IgD-negative memory B cell (primary cell): ENCODE results near the gene RRAS2. TPM values are rescaled to one million over a fixed set of nuclear protein-coding genes. Genes with fewer than 3 reads are reported as not detected.
"Not testable (repeated sequence)": the region's sequence is repeated elsewhere in the genome, so short reads cannot be mapped to it uniquely, and the experiment has no call there.

ENCODE experiments used
- H3K27ac Mint-ChIP-seq, 3 donors: one replicate each; pipeline ENCODE4 v1.8.0; 2020 to 2022; ENCODE audit warnings: mild to moderate bottlenecking in 3 of 3, mixed read lengths in 3 of 3, moderate library complexity in 1 of 3
- H3K27me3 Mint-ChIP-seq: one replicate; pipeline ENCODE4 v1.8.0; 2021; ENCODE audit warnings: mixed read lengths
- H3K36me3 Mint-ChIP-seq: one replicate; pipeline ENCODE4 v1.8.0; 2020; ENCODE audit warnings: mild to moderate bottlenecking, mixed read lengths
- H3K4me1 Mint-ChIP-seq, 3 donors: one replicate each; pipeline ENCODE4 v1.8.0; 2020 to 2022; ENCODE audit warnings: mixed read lengths in 3 of 3, mild to moderate bottlenecking in 1 of 3
- H3K4me3 Mint-ChIP-seq, 4 donors: one replicate each; pipeline ENCODE4 v1.8.0; 2020 to 2022; ENCODE audit warnings: mild to moderate bottlenecking in 4 of 4, mixed read lengths in 4 of 4, moderate library complexity in 3 of 4
- H3K9me3 Mint-ChIP-seq, 3 donors: one replicate each; pipeline ENCODE4 v1.8.0; 2020 to 2021; ENCODE audit warnings: mixed read lengths in 3 of 3, mild to moderate bottlenecking in 1 of 3
- polyA plus RNA-seq: library from polyadenylated mRNA; unstranded; fragments of 300-500 nt; fragmentation: Illumina TruSeq; gene quantifications from one replicate; pipeline ENCODE4 v1.2.3, GENCODE V29; 2021

RRAS2 gene
- polyA plus RNA-seq, 1 donor from 2014 or later: 80.3 TPM

- no peaks in the 10 kb centered on the region for H3K4me1 Mint-ChIP-seq
- H3K9me3 Mint-ChIP-seq: no peaks in the 10 kb centered on the region
- peak overlapping the region in 1 of 3 donors; percentile 58 for H3K27ac Mint-ChIP-seq
- peaks cover 4% of the 10 kb centered on the region for H3K27me3 Mint-ChIP-seq
- H3K36me3 Mint-ChIP-seq: no peaks in the 10 kb centered on the region
- no peak overlapping the region for H3K4me3 Mint-ChIP-seq
Observed at GRCh38 chr11:14258221-14258935, 100.6 kb downstream of the RRAS2 start.

DNA sequence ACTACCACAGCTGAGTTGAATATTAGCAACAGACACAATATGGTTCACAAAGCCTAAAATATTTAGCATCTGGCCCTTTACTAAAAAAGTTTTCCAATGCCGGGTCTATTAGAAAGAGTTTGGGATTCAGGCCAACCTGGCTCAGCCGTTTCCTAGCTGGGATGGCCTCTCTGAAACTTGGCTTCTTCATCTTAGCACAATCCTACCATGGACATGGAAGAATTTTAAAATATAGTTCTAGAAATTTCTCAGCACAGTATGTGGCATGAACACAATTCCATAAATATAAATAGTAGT lies 103.8 kb downstream of the RRAS2 start:
- H3K4me3 Mint-ChIP-seq: no peak overlapping the region
- H3K27ac Mint-ChIP-seq: no peak overlapping the region
- peaks cover 5% of the 10 kb centered on the region for H3K27me3 Mint-ChIP-seq
- H3K4me1 Mint-ChIP-seq: no peaks in the 10 kb centered on the region
- H3K9me3 Mint-ChIP-seq: no peaks in the 10 kb centered on the region
- no peaks in the 10 kb centered on the region for H3K36me3 Mint-ChIP-seq

- Mint-ChIP-seq H3K9me3 (no peaks in the 10 kb centered on the region), H3K4me3 (no peak overlapping the region), H3K36me3 (no peaks in the 10 kb centered on the region), H3K4me1 (no peaks in the 10 kb centered on the region), H3K27ac (peak overlapping the region in 1 of 3 donors; percentile 50), H3K27me3 (peaks cover 5% of the 10 kb centered on the region)
Observed at GRCh38 chr11:14254533-14255237, 104.3 kb downstream of the RRAS2 start.

GRCh38 chr11:14253840-14254239 lies 105.1 kb downstream of the RRAS2 start:
- peaks cover 7% of the 10 kb centered on the region for H3K27me3 Mint-ChIP-seq
- no peak overlapping the region for H3K4me3 Mint-ChIP-seq
- H3K36me3 Mint-ChIP-seq: no peaks in the 10 kb centered on the region
- no peak overlapping the region for H3K27ac Mint-ChIP-seq
- peaks cover 5 to 7% (median 5%) of the 10 kb centered on the region in 3 donors for H3K4me1 Mint-ChIP-seq
- no peaks in the 10 kb centered on the region for H3K9me3 Mint-ChIP-seq

DNA sequence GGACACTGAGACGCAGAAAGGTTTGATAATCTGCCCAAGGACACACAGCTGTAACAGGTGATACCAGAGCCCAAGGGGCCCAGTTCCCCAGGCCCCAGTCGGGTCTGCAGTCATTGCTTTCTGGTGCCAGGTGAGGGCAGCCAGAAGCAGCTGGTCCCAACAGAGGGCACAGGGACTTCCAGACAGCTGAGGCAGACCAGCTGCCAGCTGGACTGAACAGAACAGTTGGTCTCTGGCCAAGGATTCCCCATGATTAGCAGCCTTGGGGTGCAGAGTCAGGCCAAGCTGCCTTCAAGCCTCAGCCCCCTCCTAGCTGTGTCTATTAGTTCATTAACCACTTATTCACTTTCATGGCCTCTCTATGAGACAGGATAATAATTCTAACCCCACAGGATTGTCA lies 105.6 kb downstream of the RRAS2 start:
- Mint-ChIP-seq H3K4me3 (no peak overlapping the region), H3K4me1 (peaks cover 9 to 11% (median 10%) of the 10 kb centered on the region in 3 donors), H3K36me3 (no peaks in the 10 kb centered on the region), H3K27ac (no peak overlapping the region), H3K9me3 (no peaks in the 10 kb centered on the region), H3K27me3 (peaks cover 7% of the 10 kb centered on the region)

GRCh38 chr11:14252501-14252900 lies 106.5 kb downstream of the RRAS2 start:
- H3K27me3 Mint-ChIP-seq, H3K27ac Mint-ChIP-seq, H3K4me3 Mint-ChIP-seq, H3K9me3 Mint-ChIP-seq, H3K36me3 Mint-ChIP-seq: not testable (repeated sequence)
- H3K4me1 Mint-ChIP-seq: peaks cover 9 to 17% (median 16%) of the 10 kb centered on the region in 3 donors

DNA sequence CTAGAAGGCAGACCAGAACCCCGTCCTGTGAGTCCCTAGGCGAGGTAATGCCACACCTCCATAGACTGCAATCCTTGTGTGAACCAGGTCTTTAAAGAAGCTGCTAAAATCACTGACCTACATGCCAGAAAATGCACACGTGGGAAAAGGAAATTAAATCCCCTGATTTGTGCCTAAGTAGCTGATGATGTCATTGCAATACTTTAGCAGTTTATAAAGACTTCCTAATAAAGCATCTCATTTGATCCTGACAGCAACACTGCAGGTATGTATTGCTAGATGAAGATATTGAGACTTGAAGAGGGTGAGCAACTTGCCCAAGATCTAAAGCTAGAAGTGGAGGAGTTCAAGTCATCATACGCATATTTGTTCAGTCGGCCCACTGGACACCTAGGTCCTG lies 107.2 kb downstream of the RRAS2 start:
- H3K9me3 Mint-ChIP-seq: no peaks in the 10 kb centered on the region
- no peaks in the 10 kb centered on the region for H3K36me3 Mint-ChIP-seq

DNA sequence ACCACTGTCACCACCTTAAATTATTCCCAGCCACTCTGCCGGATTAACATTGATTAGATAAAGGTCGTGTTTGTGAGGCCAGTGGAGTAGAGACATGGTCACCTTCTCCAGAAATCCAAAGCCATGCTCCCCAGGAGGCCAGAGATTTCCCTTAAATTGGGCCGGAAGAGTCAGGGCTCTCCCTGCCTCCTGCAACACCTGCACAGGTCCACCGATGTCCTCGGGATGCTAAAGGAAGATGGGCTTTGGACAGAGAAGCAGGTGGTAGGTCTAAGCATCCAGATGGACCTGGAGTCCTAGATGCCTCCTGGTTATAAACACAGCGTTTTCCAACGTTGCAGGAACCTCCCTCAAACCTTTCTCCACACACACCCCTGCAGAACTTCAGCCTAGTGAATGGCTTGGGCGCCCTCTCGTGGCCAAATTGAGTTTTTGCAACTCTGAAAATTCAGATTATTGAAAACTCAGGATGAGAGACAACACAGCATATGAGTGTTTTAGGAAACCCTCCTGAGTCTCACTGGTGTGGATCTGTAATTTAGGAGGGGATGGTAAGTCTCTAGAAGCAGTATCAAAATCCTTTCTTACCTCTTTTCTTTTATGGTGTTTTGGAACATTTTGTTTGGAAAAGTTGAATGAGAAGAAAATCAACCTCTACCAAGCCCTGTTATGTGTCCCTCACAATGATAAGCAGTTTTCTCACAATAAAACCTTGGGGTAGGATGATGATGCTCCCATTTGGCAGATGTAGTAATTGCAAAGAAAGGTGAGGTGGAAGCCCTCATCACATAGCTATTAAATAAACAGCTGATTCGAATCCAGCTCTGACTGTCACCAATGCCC lies 109.6 kb downstream of the RRAS2 start:
- Mint-ChIP-seq H3K4me1 (peaks cover 9 to 17% (median 16%) of the 10 kb centered on the region in 3 donors), H3K27me3 (peaks cover 9% of the 10 kb centered on the region), H3K36me3 (no peaks in the 10 kb centered on the region), H3K27ac (peak overlapping the region in 1 of 3 donors; percentile 30), H3K9me3 (no peaks in the 10 kb centered on the region), H3K4me3 (peak overlapping the region in 2 of 4 donors; percentile 66 to 77)

More for the DNA sequence above, 107.2 kb downstream of the RRAS2 start:
- Mint-ChIP-seq H3K4me3 (no peak overlapping the region), H3K27me3 (peaks cover 7% of the 10 kb centered on the region), H3K4me1 (peaks cover 9 to 17% (median 16%) of the 10 kb centered on the region in 3 donors), H3K27ac (peak overlapping the region in 1 of 3 donors; percentile 74)

GRCh38 chr11:14248580-14248981 lies 110.4 kb downstream of the RRAS2 start:
- H3K27me3 Mint-ChIP-seq: peaks cover 7% of the 10 kb centered on the region
- peaks cover 9 to 17% (median 16%) of the 10 kb centered on the region in 3 donors for H3K4me1 Mint-ChIP-seq
- H3K27ac Mint-ChIP-seq: no peak overlapping the region
- no peaks in the 10 kb centered on the region for H3K9me3 Mint-ChIP-seq
- H3K4me3 Mint-ChIP-seq: peak overlapping the region in 1 of 4 donors; percentile 66
- no peaks in the 10 kb centered on the region for H3K36me3 Mint-ChIP-seq

- Mint-ChIP-seq H3K27ac (no peak overlapping the region), H3K4me1 (peaks cover 10 to 18% (median 17%) of the 10 kb centered on the region in 3 donors)
Observed at GRCh38 chr11:14245444-14245843, 113.5 kb downstream of the RRAS2 start.

GRCh38 chr11:14244926-14245325 lies 114.1 kb downstream of the RRAS2 start:
- Mint-ChIP-seq H3K9me3 (no peaks in the 10 kb centered on the region), H3K4me1 (peaks cover 10 to 18% (median 18%) of the 10 kb centered on the region in 3 donors), H3K27me3 (peaks cover 5% of the 10 kb centered on the region), H3K27ac (no peak overlapping the region), H3K4me3 (no peak overlapping the region), H3K36me3 (peaks cover 1% of the 10 kb centered on the region)

More at GRCh38 chr11:14245444-14245843, 113.5 kb downstream of the RRAS2 start:
- Mint-ChIP-seq H3K27me3 (peaks cover 5% of the 10 kb centered on the region), H3K4me3 (no peak overlapping the region), H3K36me3 (peaks cover 1% of the 10 kb centered on the region), H3K9me3 (no peaks in the 10 kb centered on the region)

GRCh38 chr11:14242733-14243132 lies 116.2 kb downstream of the RRAS2 start:
- H3K9me3 Mint-ChIP-seq: no peaks in the 10 kb centered on the region
- H3K4me1 Mint-ChIP-seq: peaks cover 8 to 12% (median 9%) of the 10 kb centered on the region in 3 donors

GRCh38 chr11:14242187-14242586 lies 116.8 kb downstream of the RRAS2 start:
- H3K4me1 Mint-ChIP-seq: peaks cover 11 to 15% (median 14%) of the 10 kb centered on the region in 3 donors
- H3K27me3 Mint-ChIP-seq: peaks cover 4% of the 10 kb centered on the region
- H3K9me3 Mint-ChIP-seq: no peaks in the 10 kb centered on the region
- no peak overlapping the region for H3K4me3 Mint-ChIP-seq
- H3K27ac Mint-ChIP-seq: no peak overlapping the region
- peaks cover 1% of the 10 kb centered on the region for H3K36me3 Mint-ChIP-seq

More at GRCh38 chr11:14242733-14243132, 116.2 kb downstream of the RRAS2 start:
- peaks cover 4% of the 10 kb centered on the region for H3K27me3 Mint-ChIP-seq
- peaks cover 1% of the 10 kb centered on the region for H3K36me3 Mint-ChIP-seq
- no peak overlapping the region for H3K4me3 Mint-ChIP-seq
- no peak overlapping the region for H3K27ac Mint-ChIP-seq

- Mint-ChIP-seq H3K9me3 (no peaks in the 10 kb centered on the region), H3K27ac (peak overlapping the region in 1 of 3 donors; percentile 80), H3K4me1 (peaks cover 24 to 28% (median 25%) of the 10 kb centered on the region in 3 donors), H3K27me3 (peaks cover 3% of the 10 kb centered on the region), H3K36me3 (peaks cover 1% of the 10 kb centered on the region), H3K4me3 (no peak overlapping the region)
Observed at GRCh38 chr11:14240951-14241350, 118.0 kb downstream of the RRAS2 start.

GRCh38 chr11:14240221-14240620 lies 118.8 kb downstream of the RRAS2 start:
- H3K36me3 Mint-ChIP-seq: peaks cover 1% of the 10 kb centered on the region
- peaks cover 27 to 29% (median 29%) of the 10 kb centered on the region in 3 donors for H3K4me1 Mint-ChIP-seq
- H3K27me3 Mint-ChIP-seq: peaks cover 2% of the 10 kb centered on the region
- no peak overlapping the region for H3K27ac Mint-ChIP-seq
- H3K9me3 Mint-ChIP-seq: no peaks in the 10 kb centered on the region
- H3K4me3 Mint-ChIP-seq: peak overlapping the region in 1 of 4 donors; percentile 22
